PC-9 (cell line): ENCODE results near the gene LRRC30. TPM values are rescaled to one million over a fixed set of nuclear protein-coding genes. Genes with fewer than 3 reads are reported as not detected.

Source experiments
- BruUV-seq: library from RNA; stranded (reverse); fragments of 400-500 nt; replicated peaks from 2 replicates; lab custom pipeline; 2021; lab: Mats Ljungman, UMichigan
- CTCF ChIA-PET: fragments of 300-600 bp; sonication (Branson Sonifier 250); formaldehyde crosslinking; loops from one replicate; lab custom pipeline; 2022; ENCODE audit warnings: antibody characterized with exemption; lab: Charles Lee
- POLR2A ChIA-PET: fragments of 300-600 bp; sonication (Branson Sonifier 250); formaldehyde crosslinking; loops from one replicate; lab custom pipeline; 2022; ENCODE audit warnings: antibody characterized with exemption; ENCODE audit not compliant: unreplicated experiment; lab: Charles Lee
- DNase-seq, 2 experiments: peaks; one replicate each; pipeline versions ENCODE4 v3.0.0 to v3.0.0-alpha.2; 2015 to 2022; ENCODE audit warnings: mixed read lengths in 1 of 2
- H2AFZ ChIP-seq: fragments of 200-600 bp; sonication (generic); 2 replicates; pipeline ENCODE4 v1.8.1; 2017; ENCODE audit warnings: antibody characterized with exemption
- H3F3A ChIP-seq: fragments of 200-600 bp; sonication (generic); 2 replicates; pipeline ENCODE4 v1.8.1; 2017; ENCODE audit warnings: antibody characterized with exemption, mild to moderate bottlenecking, low read depth; ENCODE audit not compliant: insufficient read depth
- H3K27ac ChIP-seq: fragments of 200-600 bp; sonication (generic); 2 replicates; pipeline ENCODE4 v1.6.1; 2016; ENCODE audit warnings: mixed run types
- H3K27me3 ChIP-seq: fragments of 200-600 bp; sonication (generic); 2 replicates; pipeline ENCODE4 v1.6.1; 2016; ENCODE audit warnings: low read depth, mixed run types; ENCODE audit not compliant: insufficient read depth
- H3K36me3 ChIP-seq: fragments of 200-600 bp; sonication (generic); 2 replicates; pipeline ENCODE4 v1.6.1; 2016; ENCODE audit warnings: low read depth, mixed run types
- H3K4me1 ChIP-seq: fragments of 200-600 bp; sonication (generic); replicated peaks from 2 replicates; pipeline ENCODE4 v1.6.1; 2016; ENCODE audit warnings: mixed run types; ENCODE audit not compliant: insufficient read depth
- H3K4me2 ChIP-seq: fragments of 200-600 bp; sonication (generic); 2 replicates; pipeline ENCODE4 v1.6.1; 2017; ENCODE audit warnings: mixed run types
- H3K4me3 ChIP-seq: fragments of 200-600 bp; sonication (generic); 2 replicates; pipeline ENCODE4 v1.6.1; 2016; ENCODE audit warnings: mixed run types
- H3K79me2 ChIP-seq: fragments of 200-600 bp; sonication (generic); 2 replicates; pipeline ENCODE4 v1.6.1; 2017; ENCODE audit warnings: low read depth, mixed run types
- H3K9me2 ChIP-seq: fragments of 200-600 bp; sonication (generic); 2 replicates; pipeline ENCODE4 v1.8.1; 2017; ENCODE audit warnings: mild to moderate bottlenecking; ENCODE audit not compliant: insufficient read depth
- H3K9me3 ChIP-seq: fragments of 200-600 bp; sonication (generic); 2 replicates; pipeline ENCODE4 v1.8.1; 2016; ENCODE audit warnings: low read depth; ENCODE audit not compliant: insufficient read depth
- H4K20me1 ChIP-seq: fragments of 200-600 bp; sonication (generic); 2 replicates; pipeline ENCODE4 v1.8.1; 2017; ENCODE audit not compliant: insufficient read depth
- EZH2 ChIP-seq: fragments of 200-600 bp; sonication (generic); IDR thresholded peaks from 2 replicates; pipeline ENCODE4 v1.8.0; 2017; ENCODE audit warnings: antibody characterized with exemption, low read depth
- intact Hi-C: fragments of 100-400 bp; cut with micrococcal nuclease; formaldehyde crosslinking; loops from one replicate; pipeline ENCODE4 v1.10.0; 2022; ENCODE audit not compliant: unreplicated experiment
- total RNA-seq: library from RNA; stranded (reverse); gene quantifications from 2 replicates; pipeline ENCODE4 v1.2.3, GENCODE V29; 2021
- TF ChIP-seq, protein P1 (sequence below): fragments of 200-600 bp; sonication (generic); conservative IDR thresholded peaks from 2 replicates; pipeline ENCODE4 v1.6.1; 2017; ENCODE audit warnings: mixed run types, antibody characterized with exemption, mild to moderate bottlenecking, moderate library complexity

Gene LRRC30
- total RNA-seq, 1 experiment from 2014 or later, result not detected

GRCh38 chr18:7254163-7254562 is 23.3 kb downstream of the LRRC30 start:
- H3K79me2 ChIP-seq, result no peaks in the 10 kb centered on the region
- H3K9me2 ChIP-seq, result no peaks in the 10 kb centered on the region
- DNase-seq, result no peak
- no peak overlapping the region for H3K4me3 ChIP-seq
- H3K4me2 ChIP-seq, result no peak overlapping the region
- H3F3A ChIP-seq, result no peaks in the 10 kb centered on the region
- no peaks in the 10 kb centered on the region for H3K9me3 ChIP-seq
- H3K4me1 ChIP-seq, result no peaks in the 10 kb centered on the region
- BruUV-seq, result no TSS peak
- intact Hi-C loops, result no loop called here
- no peak for TF ChIP-seq EZH2
- TF ChIP-seq, protein P1, sequence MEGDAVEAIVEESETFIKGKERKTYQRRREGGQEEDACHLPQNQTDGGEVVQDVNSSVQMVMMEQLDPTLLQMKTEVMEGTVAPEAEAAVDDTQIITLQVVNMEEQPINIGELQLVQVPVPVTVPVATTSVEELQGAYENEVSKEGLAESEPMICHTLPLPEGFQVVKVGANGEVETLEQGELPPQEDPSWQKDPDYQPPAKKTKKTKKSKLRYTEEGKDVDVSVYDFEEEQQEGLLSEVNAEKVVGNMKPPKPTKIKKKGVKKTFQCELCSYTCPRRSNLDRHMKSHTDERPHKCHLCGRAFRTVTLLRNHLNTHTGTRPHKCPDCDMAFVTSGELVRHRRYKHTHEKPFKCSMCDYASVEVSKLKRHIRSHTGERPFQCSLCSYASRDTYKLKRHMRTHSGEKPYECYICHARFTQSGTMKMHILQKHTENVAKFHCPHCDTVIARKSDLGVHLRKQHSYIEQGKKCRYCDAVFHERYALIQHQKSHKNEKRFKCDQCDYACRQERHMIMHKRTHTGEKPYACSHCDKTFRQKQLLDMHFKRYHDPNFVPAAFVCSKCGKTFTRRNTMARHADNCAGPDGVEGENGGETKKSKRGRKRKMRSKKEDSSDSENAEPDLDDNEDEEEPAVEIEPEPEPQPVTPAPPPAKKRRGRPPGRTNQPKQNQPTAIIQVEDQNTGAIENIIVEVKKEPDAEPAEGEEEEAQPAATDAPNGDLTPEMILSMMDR, result no peak
- peaks cover 74% of the 10 kb centered on the region for H3K27me3 ChIP-seq
- no peaks in the 10 kb centered on the region for H3K36me3 ChIP-seq
- ChIA-PET POLR2A (no interaction called here), CTCF (no interaction called here)
- H2AFZ ChIP-seq, result no peak overlapping the region
- no peak overlapping the region for H3K27ac ChIP-seq
- H4K20me1 ChIP-seq, result no peaks in the 10 kb centered on the region

- no peaks in the 10 kb centered on the region for H3K79me2 ChIP-seq
- TF ChIP-seq, protein P1, result no peak
- no peak for TF ChIP-seq EZH2
- no peak overlapping the region for H2AFZ ChIP-seq
- no peaks in the 10 kb centered on the region for H3F3A ChIP-seq
- H3K4me1 ChIP-seq, result no peaks in the 10 kb centered on the region
- no peaks in the 10 kb centered on the region for H4K20me1 ChIP-seq
- no TSS peak for BruUV-seq
- H3K9me2 ChIP-seq, result no peaks in the 10 kb centered on the region
- intact Hi-C loops, result no loop called here
- no peak for DNase-seq
- H3K4me3 ChIP-seq, result no peak overlapping the region
- H3K9me3 ChIP-seq, result no peaks in the 10 kb centered on the region
- H3K36me3 ChIP-seq, result no peaks in the 10 kb centered on the region
- no peak overlapping the region for H3K27ac ChIP-seq
- no peak overlapping the region for H3K4me2 ChIP-seq
- ChIA-PET POLR2A (no interaction called here), CTCF (no interaction called here)
- peaks cover 75% of the 10 kb centered on the region for H3K27me3 ChIP-seq
Observed at GRCh38 chr18:7255054-7255453, 24.2 kb downstream of the LRRC30 start.

DNA sequence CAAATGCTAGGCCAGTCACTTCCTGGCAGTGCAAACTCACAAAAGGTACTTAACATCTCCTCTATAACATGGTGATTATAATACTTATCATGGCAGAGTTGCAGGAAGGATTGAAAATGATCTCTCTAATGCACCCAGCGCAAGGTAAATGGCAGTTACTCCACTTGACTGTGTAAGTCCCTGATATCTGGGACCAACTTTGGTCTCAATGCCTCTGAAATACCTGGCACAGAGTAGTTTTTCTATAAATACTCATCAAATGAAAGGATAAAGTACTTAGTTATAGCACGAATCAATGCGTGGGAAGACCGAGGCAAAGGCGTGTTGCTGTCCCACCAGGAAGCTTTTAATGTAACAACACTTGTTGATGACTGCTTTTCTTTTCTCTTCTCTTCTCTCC is 24.8 kb downstream of the LRRC30 start:
- H3F3A ChIP-seq, result no peaks in the 10 kb centered on the region
- no peaks in the 10 kb centered on the region for H3K9me2 ChIP-seq
- CTCF ChIA-PET, result no interaction called here
- no peak overlapping the region for H3K4me3 ChIP-seq
- no peak overlapping the region for H3K27ac ChIP-seq
- no peaks in the 10 kb centered on the region for H4K20me1 ChIP-seq
- H3K9me3 ChIP-seq, result no peaks in the 10 kb centered on the region
- H3K79me2 ChIP-seq, result no peaks in the 10 kb centered on the region
- no peak for TF ChIP-seq EZH2
- TF ChIP-seq, protein P1, result no peak
- intact Hi-C loops, result no loop called here
- H2AFZ ChIP-seq, result no peak overlapping the region
- no peaks in the 10 kb centered on the region for H3K4me1 ChIP-seq
- no TSS peak for BruUV-seq
- H3K36me3 ChIP-seq, result no peaks in the 10 kb centered on the region
- no peak for DNase-seq
- POLR2A ChIA-PET, result no interaction called here
- no peak overlapping the region for H3K4me2 ChIP-seq
- peaks cover 76% of the 10 kb centered on the region for H3K27me3 ChIP-seq
